OCI-LY3 (cell line): ENCODE data around the gene PORCN.

Experiments used
- H2AFZ ChIP-seq: fragments of 200-600, 300-600 bp; shearing (Covaris generic); 2 replicates; pipeline ENCODE4 v1.6.0; 2014; ENCODE audit warnings: antibody characterized with exemption, low read depth, low read length
- H3K27ac ChIP-seq: fragments of 200-600, 300-600 bp; sonication (generic); 2 replicates; pipeline ENCODE4 v1.5.1; 2014; ENCODE audit warnings: mild to moderate bottlenecking, low read length, moderate library complexity, mixed read lengths
- H3K27me3 ChIP-seq: fragments of 200-600, 300-600 bp; sonication (generic); 2 replicates; pipeline ENCODE4 v1.6.1; 2014; ENCODE audit warnings: low read depth, low read length, mixed read lengths
- H3K36me3 ChIP-seq: fragments of 200-600, 300-600 bp; sonication (generic); replicated peaks from 2 replicates; pipeline ENCODE3; 2014; ENCODE audit warnings: low read depth, low read length, mixed read lengths
- H3K4me1 ChIP-seq: fragments of 300-600, 200-600 bp; sonication (generic); 2 replicates; pipeline ENCODE4 v1.6.1; 2014; ENCODE audit warnings: low read length, mixed read lengths
- H3K4me2 ChIP-seq: fragments of 200-600, 300-600 bp; sonication (generic); 2 replicates; pipeline ENCODE4 v1.6.1; 2014; ENCODE audit warnings: low read length, mixed read lengths
- H3K4me3 ChIP-seq: fragments of 300-600, 200-600 bp; sonication (generic); 2 replicates; pipeline ENCODE4 v1.5.1; 2014; ENCODE audit warnings: antibody characterized with exemption, mild to moderate bottlenecking, low read length, moderate library complexity
- H3K79me2 ChIP-seq: fragments of 300-600, 200-600 bp; shearing (Covaris generic); 2 replicates; pipeline ENCODE4 v1.6.1; 2014; ENCODE audit warnings: mild to moderate bottlenecking, low read length, mixed read lengths
- H3K9ac ChIP-seq: fragments of 300-600, 200-600 bp; shearing (Covaris generic); 2 replicates; pipeline ENCODE4 v1.6.0; 2014; ENCODE audit warnings: mild to moderate bottlenecking, low read length, moderate library complexity
- H3K9me3 ChIP-seq: fragments of 200-600, 300-600 bp; shearing (Covaris generic); 2 replicates; pipeline ENCODE4 v1.6.1; 2014; ENCODE audit warnings: low read length, mixed read lengths; ENCODE audit not compliant: insufficient read depth
- H4K20me1 ChIP-seq: fragments of 200-600, 300-600 bp; sonication (generic); 2 replicates; pipeline ENCODE4 v1.6.1; 2016; ENCODE audit warnings: low read length, mixed read lengths; ENCODE audit not compliant: insufficient read depth
- EZH2phosphoT487 ChIP-seq: fragments of 200-600 bp; shearing (Covaris generic); IDR thresholded peaks from 2 replicates; pipeline ENCODE4 v1.6.1; 2018; ENCODE audit warnings: antibody characterized with exemption, mixed run types, low read depth
- TF ChIP-seq, protein P1 (sequence below): fragments of 200-600, 300-600 bp; sonication (generic); IDR thresholded peaks from 2 replicates; pipeline ENCODE4 v1.5.1; 2014; ENCODE audit warnings: antibody characterized with exemption, low read length, low read depth

PORCN gene

DNA sequence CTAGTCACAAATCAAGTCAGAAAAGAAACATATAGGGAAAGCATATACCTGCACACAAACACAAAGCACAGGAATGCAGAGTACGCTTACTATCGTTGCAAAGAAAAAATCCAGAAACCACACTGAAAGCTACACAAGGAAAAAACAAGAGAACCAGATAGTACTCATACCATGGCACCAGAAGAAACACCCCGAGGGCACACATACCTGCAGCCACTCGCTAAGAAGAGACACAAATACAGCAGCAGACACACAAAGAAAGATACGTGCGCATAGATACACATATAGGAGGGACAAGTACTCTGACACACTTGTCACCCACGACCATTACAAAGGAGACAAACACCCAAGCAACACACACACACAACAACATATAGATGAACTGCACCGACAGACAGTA lies 37.3 kb upstream of the PORCN start:
- Histone ChIP-seq H3K27me3 (no peaks in the 10 kb centered on the region), H3K4me3 (no peak overlapping the region), H3K36me3 (peaks cover 6% of the 10 kb centered on the region), H3K9me3 (no peaks in the 10 kb centered on the region), H3K4me2 (no peak overlapping the region), H3K4me1 (peaks cover 27% of the 10 kb centered on the region), H3K9ac (no peak overlapping the region), H4K20me1 (no peaks in the 10 kb centered on the region), H2AFZ (no peak overlapping the region), H3K79me2 (peaks cover 45% of the 10 kb centered on the region), H3K27ac (no peak overlapping the region)
- TF ChIP-seq, protein P1, sequence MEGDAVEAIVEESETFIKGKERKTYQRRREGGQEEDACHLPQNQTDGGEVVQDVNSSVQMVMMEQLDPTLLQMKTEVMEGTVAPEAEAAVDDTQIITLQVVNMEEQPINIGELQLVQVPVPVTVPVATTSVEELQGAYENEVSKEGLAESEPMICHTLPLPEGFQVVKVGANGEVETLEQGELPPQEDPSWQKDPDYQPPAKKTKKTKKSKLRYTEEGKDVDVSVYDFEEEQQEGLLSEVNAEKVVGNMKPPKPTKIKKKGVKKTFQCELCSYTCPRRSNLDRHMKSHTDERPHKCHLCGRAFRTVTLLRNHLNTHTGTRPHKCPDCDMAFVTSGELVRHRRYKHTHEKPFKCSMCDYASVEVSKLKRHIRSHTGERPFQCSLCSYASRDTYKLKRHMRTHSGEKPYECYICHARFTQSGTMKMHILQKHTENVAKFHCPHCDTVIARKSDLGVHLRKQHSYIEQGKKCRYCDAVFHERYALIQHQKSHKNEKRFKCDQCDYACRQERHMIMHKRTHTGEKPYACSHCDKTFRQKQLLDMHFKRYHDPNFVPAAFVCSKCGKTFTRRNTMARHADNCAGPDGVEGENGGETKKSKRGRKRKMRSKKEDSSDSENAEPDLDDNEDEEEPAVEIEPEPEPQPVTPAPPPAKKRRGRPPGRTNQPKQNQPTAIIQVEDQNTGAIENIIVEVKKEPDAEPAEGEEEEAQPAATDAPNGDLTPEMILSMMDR: no peak
- TF ChIP-seq EZH2phosphoT487: no peak

DNA sequence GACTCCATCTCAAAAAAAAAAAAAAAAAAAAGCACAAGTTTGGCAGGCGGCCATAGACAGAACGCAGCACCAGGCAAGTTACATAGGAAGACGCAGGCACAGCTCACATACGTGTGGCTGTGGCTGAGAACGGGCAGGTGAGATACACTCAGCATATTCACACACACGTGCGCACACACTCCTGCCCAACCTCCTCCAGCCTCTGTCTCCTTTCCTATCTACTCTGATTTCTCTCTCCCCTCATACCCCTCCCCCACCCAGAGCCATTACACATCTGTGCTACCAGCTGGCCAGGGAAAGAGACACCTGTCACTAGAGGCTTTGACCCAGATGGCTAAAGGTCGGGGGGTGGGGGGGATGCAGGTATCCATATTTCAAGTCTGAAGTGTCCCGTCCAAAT lies 36.6 kb upstream of the PORCN start:
- no peak overlapping the region for H2AFZ ChIP-seq
- no peak overlapping the region for H3K9ac ChIP-seq
- H3K27ac ChIP-seq: no peak overlapping the region
- H3K36me3 ChIP-seq: no peaks in the 10 kb centered on the region
- H3K9me3 ChIP-seq: no peaks in the 10 kb centered on the region
- H3K4me2 ChIP-seq: no peak overlapping the region
- H3K4me1 ChIP-seq: peaks cover 22% of the 10 kb centered on the region
- H3K27me3 ChIP-seq: no peaks in the 10 kb centered on the region
- H3K4me3 ChIP-seq: no peak overlapping the region
- peaks cover 45% of the 10 kb centered on the region for H3K79me2 ChIP-seq
- no peak for TF ChIP-seq EZH2phosphoT487
- TF ChIP-seq, protein P1: no peak
- no peaks in the 10 kb centered on the region for H4K20me1 ChIP-seq

DNA sequence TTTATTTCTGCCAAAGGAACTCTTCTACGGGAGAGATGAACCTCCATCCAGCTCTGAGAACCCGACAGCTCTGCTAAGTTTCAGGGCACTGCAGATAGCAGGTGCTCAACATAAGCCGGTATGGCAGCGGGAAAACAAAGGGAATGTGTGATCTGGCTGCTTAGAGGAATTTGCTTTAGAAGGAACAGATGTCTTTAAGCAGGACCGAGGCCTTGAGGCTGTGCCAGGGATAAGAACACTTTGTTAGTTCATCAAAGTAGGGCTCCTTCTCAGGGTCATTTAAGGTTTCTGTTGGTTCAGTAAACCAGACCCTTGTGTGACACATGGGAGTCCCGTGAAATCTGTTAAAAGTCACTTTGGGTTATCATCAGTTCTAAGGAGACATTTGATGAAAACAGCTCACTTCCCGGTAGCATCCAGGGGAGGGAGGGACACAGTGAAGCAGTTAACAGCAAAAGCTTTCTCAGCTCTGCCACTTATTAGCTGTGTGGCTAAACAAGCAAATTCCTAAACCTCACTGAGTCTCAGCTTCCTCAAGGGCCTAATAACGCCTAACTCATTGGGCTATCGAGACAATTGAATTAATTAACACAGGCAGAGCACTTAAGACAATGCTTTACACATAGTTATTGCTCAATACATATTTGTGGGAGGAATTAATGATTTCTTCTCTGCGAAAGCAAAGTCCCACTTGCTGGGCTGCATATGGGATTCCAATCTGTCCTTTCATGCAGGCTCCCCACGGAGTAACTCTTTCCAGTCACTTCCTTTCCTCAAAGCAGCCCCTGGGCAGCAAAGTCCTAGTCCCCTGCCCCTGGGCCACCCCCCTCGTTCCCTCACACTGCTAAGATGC lies 35.7 kb upstream of the PORCN start:
- peaks cover 20% of the 10 kb centered on the region for H3K4me1 ChIP-seq
- no peaks in the 10 kb centered on the region for H4K20me1 ChIP-seq
- H3K79me2 ChIP-seq: peaks cover 45% of the 10 kb centered on the region
- H3K4me3 ChIP-seq: no peak overlapping the region
- H3K4me2 ChIP-seq: no peak overlapping the region
- no peaks in the 10 kb centered on the region for H3K9me3 ChIP-seq
- H2AFZ ChIP-seq: no peak overlapping the region
- no peak overlapping the region for H3K9ac ChIP-seq
- TF ChIP-seq EZH2phosphoT487: no peak
- TF ChIP-seq, protein P1: no peak
- H3K27ac ChIP-seq: no peak overlapping the region
- H3K36me3 ChIP-seq: no peaks in the 10 kb centered on the region
- H3K27me3 ChIP-seq: no peaks in the 10 kb centered on the region

DNA sequence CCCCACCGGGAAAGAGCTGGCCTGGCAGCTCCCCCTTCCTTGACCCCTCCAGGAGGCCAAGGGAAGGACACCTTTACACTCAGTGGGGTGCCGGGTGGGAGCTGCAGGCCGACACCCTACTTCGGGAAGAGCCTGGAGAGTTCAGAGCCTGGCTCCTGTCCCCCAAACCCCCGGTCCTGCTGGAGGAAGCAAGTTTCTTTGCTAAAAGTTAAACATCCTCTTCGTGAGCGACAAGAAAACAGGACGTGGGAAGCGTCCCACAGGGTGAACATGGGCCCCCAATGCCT lies 35.1 kb upstream of the PORCN start:
- no peaks in the 10 kb centered on the region for H3K9me3 ChIP-seq
- H3K4me1 ChIP-seq: peaks cover 20% of the 10 kb centered on the region
- H3K36me3 ChIP-seq: no peaks in the 10 kb centered on the region
- H3K4me2 ChIP-seq: no peak overlapping the region
- no peak for TF ChIP-seq EZH2phosphoT487
- TF ChIP-seq, protein P1: no peak
- H2AFZ ChIP-seq: no peak overlapping the region
- peaks cover 45% of the 10 kb centered on the region for H3K79me2 ChIP-seq
- no peak overlapping the region for H3K27ac ChIP-seq
- H3K9ac ChIP-seq: no peak overlapping the region
- no peak overlapping the region for H3K4me3 ChIP-seq
- no peaks in the 10 kb centered on the region for H4K20me1 ChIP-seq
- no peaks in the 10 kb centered on the region for H3K27me3 ChIP-seq
